DND-41 (cell line): ENCODE results near the gene MIS18A.

ENCODE experiments used
- ATAC-seq: fragments of 200-7000 bp; cut with Tn5 transposase; 3 replicates; pipeline ENCODE4 v1.9.1; 2021; ENCODE audit warnings: low read depth; ENCODE audit not compliant: insufficient read depth
- DNase-seq: peaks from one replicate; pipeline ENCODE4 v3.0.0-alpha.2; 2020
- H2AFZ ChIP-seq: 2 replicates; pipeline ENCODE4 v1.6.0; 2012; ENCODE audit warnings: low read depth, low read length
- H3K27ac ChIP-seq: 2 replicates; pipeline ENCODE4 v1.5.1; 2012; ENCODE audit warnings: low read length, inconsistent platforms
- H3K27me3 ChIP-seq: fragments of 200-600 bp; sonication (generic); 2 replicates; pipeline ENCODE4 v1.6.0; 2012; ENCODE audit warnings: low read length, mild to moderate bottlenecking, inconsistent platforms; ENCODE audit not compliant: insufficient read depth, poor library complexity
- H3K36me3 ChIP-seq: 2 replicates; pipeline ENCODE4 v1.5.1; 2012; ENCODE audit warnings: low read length, inconsistent platforms; ENCODE audit not compliant: insufficient read depth
- H3K4me1 ChIP-seq: 2 replicates; pipeline ENCODE4 v1.5.1; 2012; ENCODE audit warnings: mild to moderate bottlenecking, low read length; ENCODE audit not compliant: insufficient read depth
- H3K4me2 ChIP-seq: 2 replicates; pipeline ENCODE4 v1.6.0; 2012; ENCODE audit warnings: mild to moderate bottlenecking, moderate library complexity, low read length, inconsistent platforms; ENCODE audit not compliant: insufficient read depth
- H3K4me3 ChIP-seq, 2 experiments: fragments of 200-600 bp in 1 of 2; shearing (Covaris generic) in 1 of 2; 2 replicates each; pipeline ENCODE4 v1.5.1; 2012 to 2016; ENCODE audit warnings: inconsistent platforms in 2 of 2, low read length in 2 of 2, mild to moderate bottlenecking in 2 of 2, low read depth in 1 of 2, moderate library complexity in 1 of 2
- H3K79me2 ChIP-seq: 2 replicates; pipeline ENCODE4 v1.6.0; 2012; ENCODE audit warnings: low read length, inconsistent platforms; ENCODE audit not compliant: insufficient read depth
- H3K9ac ChIP-seq: 2 replicates; pipeline ENCODE4 v1.6.0; 2012; ENCODE audit warnings: low read depth, mild to moderate bottlenecking, inconsistent platforms, low read length, moderate library complexity
- H3K9me3 ChIP-seq: 2 replicates; pipeline ENCODE4 v1.5.1; 2012; ENCODE audit warnings: low read length, moderate library complexity, mild to moderate bottlenecking, inconsistent platforms; ENCODE audit not compliant: insufficient read depth, severe bottlenecking
- H4K20me1 ChIP-seq: 2 replicates; pipeline ENCODE4 v1.6.0; 2012; ENCODE audit warnings: low read length; ENCODE audit not compliant: insufficient read depth
- EZH2 ChIP-seq: IDR thresholded peaks from 3 replicates; pipeline ENCODE4 v1.6.1; 2012; ENCODE audit warnings: borderline replicate concordance, low read depth, mild to moderate bottlenecking, moderate library complexity, low read length, inconsistent platforms; ENCODE audit not compliant: severe bottlenecking
- TF ChIP-seq, protein P1 (sequence below): IDR thresholded peaks from 2 replicates; pipeline ENCODE4 v1.5.1; 2012; ENCODE audit warnings: borderline replicate concordance, low read length, moderate library complexity, mild to moderate bottlenecking; ENCODE audit not compliant: poor library complexity, severe bottlenecking; ENCODE audit errors: extremely low read depth

MIS18A gene

DNA sequence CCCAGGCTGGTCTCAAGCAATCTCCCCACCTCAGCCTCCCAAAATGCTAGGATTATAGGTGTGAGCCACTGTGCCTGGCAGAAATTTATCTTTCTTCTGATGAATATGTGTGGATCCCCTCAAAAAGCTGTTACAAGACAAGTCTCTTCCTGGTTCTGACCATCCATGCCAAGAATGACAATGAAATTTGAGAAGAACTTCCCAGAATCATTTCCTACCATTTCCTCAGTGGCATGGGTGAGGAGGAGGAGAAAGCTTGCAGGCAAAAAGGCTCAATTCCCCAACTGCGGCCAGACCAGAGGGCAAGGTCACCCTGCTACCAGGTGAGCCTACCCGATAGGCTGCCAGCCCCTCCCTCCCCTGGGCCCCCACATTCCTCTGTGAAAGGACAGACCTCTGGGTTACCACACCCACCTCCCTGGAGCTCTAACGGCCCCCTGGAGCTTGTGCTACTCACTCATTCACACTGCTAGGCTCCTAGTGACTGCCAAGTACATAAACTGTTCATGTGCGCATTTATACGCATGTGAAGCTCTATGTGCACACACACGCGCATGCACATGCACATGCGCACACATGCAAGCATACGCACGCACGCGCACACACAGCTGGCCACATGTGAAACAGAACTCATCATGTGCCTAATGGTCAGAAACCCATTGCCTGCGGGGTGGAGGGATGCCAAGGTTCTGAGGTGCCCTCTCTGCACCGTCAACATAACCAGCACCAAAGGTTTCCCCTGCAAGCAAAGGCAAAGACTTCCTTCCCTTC lies 36.8 kb upstream of the MIS18A start:
- Histone ChIP-seq H3K9ac (no peak overlapping the region), H3K27me3 (no peaks in the 10 kb centered on the region), H3K79me2 (no peaks in the 10 kb centered on the region), H3K4me1 (no peaks in the 10 kb centered on the region), H3K9me3 (no peaks in the 10 kb centered on the region), H3K36me3 (peaks cover 96% of the 10 kb centered on the region), H3K27ac (no peak overlapping the region), H3K4me2 (no peak overlapping the region), H4K20me1 (peaks cover 6% of the 10 kb centered on the region), H2AFZ (no peak overlapping the region), H3K4me3 (no peak overlapping the region)
- TF ChIP-seq EZH2: no peak
- TF ChIP-seq, protein P1, sequence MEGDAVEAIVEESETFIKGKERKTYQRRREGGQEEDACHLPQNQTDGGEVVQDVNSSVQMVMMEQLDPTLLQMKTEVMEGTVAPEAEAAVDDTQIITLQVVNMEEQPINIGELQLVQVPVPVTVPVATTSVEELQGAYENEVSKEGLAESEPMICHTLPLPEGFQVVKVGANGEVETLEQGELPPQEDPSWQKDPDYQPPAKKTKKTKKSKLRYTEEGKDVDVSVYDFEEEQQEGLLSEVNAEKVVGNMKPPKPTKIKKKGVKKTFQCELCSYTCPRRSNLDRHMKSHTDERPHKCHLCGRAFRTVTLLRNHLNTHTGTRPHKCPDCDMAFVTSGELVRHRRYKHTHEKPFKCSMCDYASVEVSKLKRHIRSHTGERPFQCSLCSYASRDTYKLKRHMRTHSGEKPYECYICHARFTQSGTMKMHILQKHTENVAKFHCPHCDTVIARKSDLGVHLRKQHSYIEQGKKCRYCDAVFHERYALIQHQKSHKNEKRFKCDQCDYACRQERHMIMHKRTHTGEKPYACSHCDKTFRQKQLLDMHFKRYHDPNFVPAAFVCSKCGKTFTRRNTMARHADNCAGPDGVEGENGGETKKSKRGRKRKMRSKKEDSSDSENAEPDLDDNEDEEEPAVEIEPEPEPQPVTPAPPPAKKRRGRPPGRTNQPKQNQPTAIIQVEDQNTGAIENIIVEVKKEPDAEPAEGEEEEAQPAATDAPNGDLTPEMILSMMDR: no peak
- DNase-seq (no peak), ATAC-seq (no peak)

DNA sequence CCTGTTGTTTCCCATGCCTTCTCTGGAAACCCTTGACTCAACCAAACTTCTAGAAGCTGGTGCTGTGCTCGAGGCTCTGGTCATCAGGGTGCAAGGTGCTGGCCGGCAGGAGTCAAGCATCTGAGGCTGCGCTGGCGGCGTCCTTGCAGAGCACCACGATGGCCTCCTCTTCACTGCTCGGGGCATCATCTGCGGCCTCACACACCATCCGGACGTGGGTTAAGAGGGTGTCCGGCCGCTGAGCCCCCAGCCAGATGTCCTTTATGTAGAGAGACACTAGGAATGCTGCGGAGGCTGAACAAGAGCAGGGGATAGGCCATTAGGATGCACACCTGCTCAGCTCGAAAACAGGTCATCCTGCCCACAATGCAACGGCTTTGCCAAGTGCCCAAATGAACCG lies 36.0 kb upstream of the MIS18A start:
- Histone ChIP-seq H3K4me2 (no peak overlapping the region), H3K9ac (no peak overlapping the region), H3K27ac (no peak overlapping the region), H3K27me3 (no peaks in the 10 kb centered on the region), H3K4me1 (no peaks in the 10 kb centered on the region), H3K9me3 (no peaks in the 10 kb centered on the region), H3K36me3 (peaks cover 88% of the 10 kb centered on the region), H2AFZ (no peak overlapping the region), H3K79me2 (no peaks in the 10 kb centered on the region), H4K20me1 (peaks cover 6% of the 10 kb centered on the region), H3K4me3 (no peak overlapping the region)
- ATAC-seq (no peak), DNase-seq (no peak)
- TF ChIP-seq, protein P1: no peak
- TF ChIP-seq EZH2: no peak

DNA sequence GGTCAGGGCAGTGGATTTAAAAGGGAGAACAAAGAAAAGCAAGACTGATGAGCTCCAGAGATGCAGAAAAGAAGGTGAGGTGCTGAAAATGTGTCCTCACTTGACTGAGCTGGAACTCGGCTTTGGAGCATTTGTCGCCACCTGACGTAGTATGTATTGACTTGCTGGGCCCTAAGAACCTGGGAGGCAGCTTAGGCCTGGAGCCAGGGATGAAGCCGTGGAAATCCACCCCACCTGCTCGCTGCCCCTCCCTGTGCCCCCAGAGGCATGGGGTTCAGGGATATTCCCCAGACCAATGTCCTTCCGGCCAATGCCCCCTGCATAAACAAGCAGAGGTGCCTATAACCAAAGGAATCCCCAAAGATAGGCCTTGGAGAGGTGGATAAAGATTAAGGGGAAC lies 34.1 kb upstream of the MIS18A start:
- H3K27ac ChIP-seq: no peak overlapping the region
- no peak overlapping the region for H3K9ac ChIP-seq
- H3K27me3 ChIP-seq: no peaks in the 10 kb centered on the region
- H3K4me1 ChIP-seq: no peaks in the 10 kb centered on the region
- H3K79me2 ChIP-seq: no peaks in the 10 kb centered on the region
- ATAC-seq (no peak), DNase-seq (no peak)
- H2AFZ ChIP-seq: no peak overlapping the region
- H3K36me3 ChIP-seq: peaks cover 76% of the 10 kb centered on the region
- H3K9me3 ChIP-seq: no peaks in the 10 kb centered on the region
- TF ChIP-seq EZH2: no peak
- TF ChIP-seq, protein P1: no peak
- peaks cover 6% of the 10 kb centered on the region for H4K20me1 ChIP-seq
- H3K4me2 ChIP-seq: no peak overlapping the region
- no peak overlapping the region for H3K4me3 ChIP-seq

DNA sequence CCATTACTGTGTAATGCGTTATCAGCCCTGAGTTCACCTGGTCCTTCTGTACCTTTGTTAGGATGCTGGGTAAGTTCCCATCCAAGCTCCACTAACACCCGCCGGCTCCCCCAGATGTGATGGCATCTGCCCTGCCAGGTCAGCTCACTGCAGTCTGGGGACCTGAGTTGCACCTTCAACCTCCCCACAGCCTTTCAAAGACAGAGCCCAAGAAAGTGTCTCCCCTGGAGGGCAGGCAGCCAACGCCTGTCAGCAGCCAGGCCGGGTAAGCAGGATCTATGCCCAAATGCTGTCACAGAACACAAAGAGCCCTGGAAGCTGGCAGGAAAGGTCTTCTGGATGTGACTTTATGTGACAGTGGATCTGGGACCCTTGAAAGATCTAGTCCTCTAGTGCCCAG lies 33.5 kb upstream of the MIS18A start:
- Histone ChIP-seq H4K20me1 (peaks cover 2% of the 10 kb centered on the region), H3K4me3 (no peak overlapping the region), H2AFZ (no peak overlapping the region), H3K27me3 (no peaks in the 10 kb centered on the region), H3K9me3 (no peaks in the 10 kb centered on the region), H3K36me3 (peaks cover 70% of the 10 kb centered on the region), H3K79me2 (no peaks in the 10 kb centered on the region), H3K27ac (no peak overlapping the region), H3K4me1 (no peaks in the 10 kb centered on the region), H3K9ac (no peak overlapping the region), H3K4me2 (no peak overlapping the region)
- DNase-seq (no peak), ATAC-seq (no peak)
- TF ChIP-seq, protein P1: no peak
- no peak for TF ChIP-seq EZH2
